ENCODE measurements around the gene TEX13B. TPM values are rescaled to one million over a fixed set of nuclear protein-coding genes. Genes with fewer than 3 reads are reported as not detected.
A peak's percentile ranks its signal among the peaks of the same experiment; 100 is the strongest.

The TEX13B gene
- total RNA-seq, 1 donor from 2014 or later: not detected

- Mint-ChIP-seq H3K4me1 (ENCODE audit: low read depth, unreplicated experiment) (no peaks in the 10 kb centered on the region), H3K9me3 (ENCODE audit: unreplicated experiment) (peaks cover 1% of the 10 kb centered on the region), H3K4me3 (ENCODE audit: unreplicated experiment) (peak overlapping the region; percentile 76), H3K27me3 (ENCODE audit: unreplicated experiment) (no peaks in the 10 kb centered on the region), H3K27ac (ENCODE audit: unreplicated experiment) (no peak overlapping the region), H3K36me3 (ENCODE audit: unreplicated experiment) (no peaks in the 10 kb centered on the region)
- no peak for DNase-seq
- TF ChIP-seq CTCF (IDR thresholded peaks at IDR 0.05; ENCODE audit: partially characterized antibody, unreplicated experiment): no peak
Observed at GRCh38 chrX:107936434-107936730, 45.8 kb downstream of the TEX13B start.

GRCh38 chrX:107935664-107936433 is 46.3 kb downstream of the TEX13B start:
- Mint-ChIP-seq H3K27me3 (ENCODE audit: unreplicated experiment) (no peaks in the 10 kb centered on the region), H3K27ac (ENCODE audit: unreplicated experiment) (no peak overlapping the region), H3K36me3 (ENCODE audit: unreplicated experiment) (no peaks in the 10 kb centered on the region), H3K4me1 (ENCODE audit: low read depth, unreplicated experiment) (no peaks in the 10 kb centered on the region), H3K9me3 (ENCODE audit: unreplicated experiment) (peaks cover 1% of the 10 kb centered on the region), H3K4me3 (ENCODE audit: unreplicated experiment) (peak overlapping the region; percentile 76)
- DNase-seq: peak; percentile 19
- TF ChIP-seq CTCF (IDR thresholded peaks at IDR 0.05; ENCODE audit: partially characterized antibody, unreplicated experiment): no peak

- no peak for DNase-seq
- no peaks in the 10 kb centered on the region for H3K27me3 Mint-ChIP-seq (ENCODE audit: unreplicated experiment)
- no peak for TF ChIP-seq CTCF (IDR thresholded peaks at IDR 0.05; ENCODE audit: partially characterized antibody, unreplicated experiment)
- H3K4me3 Mint-ChIP-seq (ENCODE audit: unreplicated experiment): no peak overlapping the region
- H3K36me3 Mint-ChIP-seq (ENCODE audit: unreplicated experiment): no peaks in the 10 kb centered on the region
- H3K9me3 Mint-ChIP-seq (ENCODE audit: unreplicated experiment): peaks cover 1% of the 10 kb centered on the region
- H3K4me1 Mint-ChIP-seq (ENCODE audit: low read depth, unreplicated experiment): no peaks in the 10 kb centered on the region
- no peak overlapping the region for H3K27ac Mint-ChIP-seq (ENCODE audit: unreplicated experiment)
Observed at GRCh38 chrX:107935200-107935599, 47.0 kb downstream of the TEX13B start.

- Mint-ChIP-seq H3K27me3 (ENCODE audit: unreplicated experiment) (no peaks in the 10 kb centered on the region), H3K4me3 (ENCODE audit: unreplicated experiment) (no peak overlapping the region), H3K27ac (ENCODE audit: unreplicated experiment) (no peak overlapping the region), H3K4me1 (ENCODE audit: low read depth, unreplicated experiment) (no peaks in the 10 kb centered on the region), H3K36me3 (ENCODE audit: unreplicated experiment) (no peaks in the 10 kb centered on the region), H3K9me3 (ENCODE audit: unreplicated experiment) (peaks cover 1% of the 10 kb centered on the region)
- no peak for TF ChIP-seq CTCF (IDR thresholded peaks at IDR 0.05; ENCODE audit: partially characterized antibody, unreplicated experiment)
- DNase-seq: no peak
Observed at GRCh38 chrX:107934262-107934661, 47.9 kb downstream of the TEX13B start.

Other genes with a start within 250 kb of the TEX13B start
- gene TSC22D3, start 206.6 kb downstream of the TEX13B start, total RNA-seq (ENCODE audit: unreplicated experiment): 107 TPM
- gene NCBP2L, start 204.6 kb downstream of the TEX13B start, total RNA-seq (ENCODE audit: unreplicated experiment): not detected
- gene MID2, start 156.5 kb downstream of the TEX13B start, total RNA-seq (ENCODE audit: unreplicated experiment): 5.5 TPM
- gene VSIG1, start 62.7 kb upstream of the TEX13B start, total RNA-seq (ENCODE audit: unreplicated experiment): not detected
- gene PSMD10, start 109.2 kb upstream of the TEX13B start, total RNA-seq (ENCODE audit: unreplicated experiment): 26.2 TPM
- 11.7 TPM for gene ATG4A, start 109.4 kb upstream of the TEX13B start, total RNA-seq (ENCODE audit: unreplicated experiment)

All from glutamatergic neuron (in vitro differentiated cells).